Gastrocnemius medialis (tissue), 4 donors: Measurements from ENCODE around the gene DBT. TPM values are rescaled to one million over a fixed set of nuclear protein-coding genes. Genes with fewer than 3 reads are reported as not detected.

Source experiments
- ATAC-seq, 2 donors: fragments of 150-250 bp; one replicate each; pipeline ENCODE4 v1.9.1; 2016
- DNase-seq, 2 donors: peaks; one replicate each; pipeline ENCODE4 v3.0.0-alpha.2; 2019
- H3K27ac ChIP-seq, 4 donors: fragments of 200-600 bp; sonication (generic); 1 replicate in 1 of 4; 2 replicates in 3 of 4; pipeline ENCODE4 v1.5.1; 2016 to 2018; ENCODE audit warnings: mild to moderate bottlenecking in 2 of 4, moderate library complexity in 1 of 4
- H3K27me3 ChIP-seq, 3 donors: fragments of 200-600 bp; sonication (generic) in 2 of 3; 1 replicate in 1 of 3; 2 replicates in 2 of 3; pipeline versions ENCODE4 v1.5.1 to v1.6.0; 2016 to 2019; ENCODE audit warnings: mild to moderate bottlenecking in 1 of 3, moderate library complexity in 1 of 3
- H3K36me3 ChIP-seq, 2 donors: fragments of 200-600 bp; sonication (generic) in 1 of 2; one replicate each; pipeline ENCODE4 v1.5.1; 2017 to 2018
- H3K4me1 ChIP-seq, 2 donors: fragments of 200-600 bp; sonication (generic) in 1 of 2; one replicate each; pipeline ENCODE4 v1.5.1; 2016 to 2017; ENCODE audit warnings: mild to moderate bottlenecking in 2 of 2
- H3K4me3 ChIP-seq, 4 donors: fragments of 200-600 bp; sonication (generic) in 3 of 4; 1 replicate in 1 of 4; 2 replicates in 3 of 4; pipeline ENCODE4 v1.5.1; 2016 to 2019; ENCODE audit warnings: mild to moderate bottlenecking in 2 of 4
- H3K9me3 ChIP-seq, 3 donors: fragments of 200-600 bp; sonication (generic) in 2 of 3; 1 replicate in 1 of 3; 2 replicates in 2 of 3; pipeline ENCODE4 v1.5.1; 2016 to 2019
- POLR2A ChIP-seq, 2 donors: fragments of 450-650 bp; IDR thresholded peaks; one replicate each; pipeline ENCODE4 v1.6.1; 2017; ENCODE audit warnings: antibody characterized with exemption in 2 of 2, mild to moderate bottlenecking in 2 of 2, moderate library complexity in 2 of 2
- in situ Hi-C, 4 donors: fragments of 200-750 bp; cut with MboI; loops; one replicate each; pipeline versions ENCODE4 v1.15.0 to v1.8.0; 2017; ENCODE audit warnings: low sequenced_read_pairs in 4 of 4
- intact Hi-C: fragments of 100-400 bp; cut with DNase I; formaldehyde crosslinking; loops from one replicate; pipeline ENCODE4 v1.15.1; 2023; ENCODE audit warnings: low total_unique reads
- total RNA-seq, 4 donors: library from RNA; depleted of rRNA; stranded (reverse); fragments of >200 nt; gene quantifications; one replicate each; pipeline versions ENCODE4 v1.1.0 to v1.2.3, GENCODE V29; 2016
- TF ChIP-seq, protein P1 (sequence below), 5 experiments: fragments of 450-650 bp in 3 of 5; fragments of 200-600 bp in 2 of 5; sonication (generic) in 2 of 5; IDR thresholded peaks in 4 of 5; conservative IDR thresholded peaks in 1 of 5; 1 replicate in 4 of 5; 2 replicates in 1 of 5; pipeline ENCODE4 v1.5.1; 2016 to 2019; ENCODE audit warnings: antibody characterized with exemption in 5 of 5, mild to moderate bottlenecking in 3 of 5, moderate library complexity in 3 of 5

DBT gene
- total RNA-seq, 4 donors from 2014 or later, result 7.6 to 11.3 (median 9.6) TPM

DNA sequence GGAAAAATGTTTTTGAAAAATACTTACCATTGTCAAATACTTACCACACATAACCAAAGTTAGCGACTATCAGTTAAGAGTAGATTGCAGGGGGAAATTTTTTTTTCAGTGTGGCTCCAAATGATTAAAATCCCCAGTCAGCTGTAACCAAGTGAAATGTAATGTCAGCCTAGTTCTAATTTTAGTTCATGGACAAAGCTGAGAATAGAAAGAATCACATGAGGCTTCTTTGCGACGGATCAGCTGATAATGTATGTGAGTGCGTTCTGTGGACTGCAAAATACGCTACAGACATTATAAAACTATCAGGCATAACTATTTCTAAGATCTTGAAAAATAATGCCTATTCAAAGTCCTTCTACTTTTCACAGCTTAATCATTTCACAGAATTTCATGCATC is 71.5 kb downstream of the DBT start, which contains the start of gene LRRC39:
Gene LRRC39 (minus strand): TSS at position 166 of the 400 bp plus-strand sequence. CDS start 9,740 bp downstream, outside the sequence.
- peak within 1 kb of the TSS; percentile 76 to 89 (median 82) for H3K27ac ChIP-seq
- no peaks in the 10 kb centered on the region for H3K9me3 ChIP-seq
- DNase-seq, result no peak
- TF ChIP-seq POLR2A (IDR thresholded peaks at IDR 0.05), result peak in 1 of 2 donors; percentile 41
- TF ChIP-seq, protein P1, sequence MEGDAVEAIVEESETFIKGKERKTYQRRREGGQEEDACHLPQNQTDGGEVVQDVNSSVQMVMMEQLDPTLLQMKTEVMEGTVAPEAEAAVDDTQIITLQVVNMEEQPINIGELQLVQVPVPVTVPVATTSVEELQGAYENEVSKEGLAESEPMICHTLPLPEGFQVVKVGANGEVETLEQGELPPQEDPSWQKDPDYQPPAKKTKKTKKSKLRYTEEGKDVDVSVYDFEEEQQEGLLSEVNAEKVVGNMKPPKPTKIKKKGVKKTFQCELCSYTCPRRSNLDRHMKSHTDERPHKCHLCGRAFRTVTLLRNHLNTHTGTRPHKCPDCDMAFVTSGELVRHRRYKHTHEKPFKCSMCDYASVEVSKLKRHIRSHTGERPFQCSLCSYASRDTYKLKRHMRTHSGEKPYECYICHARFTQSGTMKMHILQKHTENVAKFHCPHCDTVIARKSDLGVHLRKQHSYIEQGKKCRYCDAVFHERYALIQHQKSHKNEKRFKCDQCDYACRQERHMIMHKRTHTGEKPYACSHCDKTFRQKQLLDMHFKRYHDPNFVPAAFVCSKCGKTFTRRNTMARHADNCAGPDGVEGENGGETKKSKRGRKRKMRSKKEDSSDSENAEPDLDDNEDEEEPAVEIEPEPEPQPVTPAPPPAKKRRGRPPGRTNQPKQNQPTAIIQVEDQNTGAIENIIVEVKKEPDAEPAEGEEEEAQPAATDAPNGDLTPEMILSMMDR (IDR thresholded peaks at IDR 0.05 in 4 of 5, conservative IDR thresholded peaks at IDR 0.05 in 1 of 5), result no peak
- intact Hi-C loops (loop anchor here (1.0 to 5.0 kb wide), 3 partner anchors 12 to 174 kb away; partner anchors contain the start of genes CDC14A and RTCA), in situ Hi-C loops (no loop called here)
- H3K27me3 ChIP-seq, result no peaks in the 10 kb centered on the region
- H3K4me1 ChIP-seq, result peaks cover 6 to 17% of the 10 kb centered on the region in 2 donors
- ATAC-seq, result peak; percentile 94 to 98
- peak within 1 kb of the TSS; percentile 46 to 55 (median 50) for H3K4me3 ChIP-seq
- H3K36me3 ChIP-seq, result no peaks in the 10 kb centered on the region

DNA sequence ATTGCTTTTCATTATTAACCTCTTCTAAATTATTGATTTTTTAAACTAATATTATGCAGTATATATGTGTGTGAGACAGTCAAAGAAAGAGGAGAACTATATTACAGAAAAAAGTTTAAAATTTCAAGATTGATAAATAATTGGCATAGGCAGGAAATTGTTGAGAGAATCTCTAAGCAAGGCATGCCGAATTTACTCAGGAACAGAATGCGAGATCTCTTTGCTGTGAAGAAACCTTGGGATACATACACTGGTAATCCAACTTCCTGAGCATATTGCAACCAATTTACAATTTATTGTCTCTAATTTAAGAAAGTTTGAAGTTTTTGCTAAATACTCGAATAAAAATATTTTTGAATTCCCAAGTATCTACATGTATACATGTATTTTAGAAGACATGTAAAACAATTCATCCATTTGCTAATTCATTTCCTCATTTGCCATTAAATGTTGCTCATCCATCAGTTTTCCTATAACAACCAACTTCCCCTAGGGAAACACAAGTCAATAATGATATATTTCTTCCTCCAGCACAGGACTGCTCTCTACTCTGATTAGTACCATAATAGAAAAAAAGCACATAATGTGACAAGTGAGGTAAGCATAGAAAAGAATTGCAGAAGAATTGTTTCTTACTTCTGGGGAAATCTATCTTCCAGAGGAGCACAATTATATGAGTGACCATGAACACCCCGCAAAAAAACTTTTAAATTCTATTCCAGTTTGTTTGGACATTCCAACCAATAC is 72.2 kb downstream of the DBT start:
- in situ Hi-C loops, result no loop called here
- DNase-seq (no peak), ATAC-seq (peak; percentile 40 to 46)
- intact Hi-C loops, result loop anchor here (1.0 to 5.0 kb wide), 3 partner anchors 11 to 175 kb away; partner anchors contain the start of genes CDC14A and RTCA
- H3K27ac ChIP-seq, result peak overlapping the region; percentile 76 to 89 (median 82)
- H3K9me3 ChIP-seq, result no peaks in the 10 kb centered on the region
- H3K36me3 ChIP-seq, result no peaks in the 10 kb centered on the region
- TF ChIP-seq POLR2A (IDR thresholded peaks at IDR 0.05), result no peak
- TF ChIP-seq, protein P1 (IDR thresholded peaks at IDR 0.05 in 4 of 5, conservative IDR thresholded peaks at IDR 0.05 in 1 of 5), result no peak
- peaks cover 6 to 17% of the 10 kb centered on the region in 2 donors for H3K4me1 ChIP-seq
- no peaks in the 10 kb centered on the region for H3K27me3 ChIP-seq
- peak overlapping the region; percentile 46 to 55 (median 50) for H3K4me3 ChIP-seq

DNA sequence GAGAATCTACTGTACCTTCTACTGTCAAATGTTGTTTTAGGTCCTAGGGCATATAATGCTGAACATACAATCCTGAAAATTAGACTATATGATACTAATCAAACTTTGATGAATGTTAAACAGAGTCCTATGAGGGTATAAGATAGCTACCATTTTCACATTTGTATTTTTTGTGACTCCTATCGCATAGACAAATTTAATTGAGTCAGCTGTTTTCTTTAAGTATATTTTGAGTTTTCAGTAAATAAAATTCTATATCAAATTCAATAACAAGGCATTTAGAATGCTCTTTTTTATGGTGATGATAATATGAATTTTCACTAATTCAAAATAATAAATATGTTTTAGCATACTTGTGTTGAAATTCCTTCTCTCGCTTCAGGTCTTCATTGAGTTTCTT is 81.6 kb downstream of the DBT start:
- H3K4me1 ChIP-seq, result peaks cover 3 to 18% of the 10 kb centered on the region in 2 donors
- TF ChIP-seq, protein P1 (IDR thresholded peaks at IDR 0.05 in 4 of 5, conservative IDR thresholded peaks at IDR 0.05 in 1 of 5), result no peak
- TF ChIP-seq POLR2A (IDR thresholded peaks at IDR 0.05), result no peak
- H3K27ac ChIP-seq, result peak overlapping the region in 1 of 4 donors; percentile 69
- DNase-seq, result no peak
- H3K27me3 ChIP-seq, result no peaks in the 10 kb centered on the region
- no peaks in the 10 kb centered on the region for H3K9me3 ChIP-seq
- intact Hi-C loops (no loop called here), in situ Hi-C loops (no loop called here)
- no peak for ATAC-seq
- H3K4me3 ChIP-seq, result no peak overlapping the region
- H3K36me3 ChIP-seq, result peaks cover 0 to 5% of the 10 kb centered on the region in 2 donors

DNA sequence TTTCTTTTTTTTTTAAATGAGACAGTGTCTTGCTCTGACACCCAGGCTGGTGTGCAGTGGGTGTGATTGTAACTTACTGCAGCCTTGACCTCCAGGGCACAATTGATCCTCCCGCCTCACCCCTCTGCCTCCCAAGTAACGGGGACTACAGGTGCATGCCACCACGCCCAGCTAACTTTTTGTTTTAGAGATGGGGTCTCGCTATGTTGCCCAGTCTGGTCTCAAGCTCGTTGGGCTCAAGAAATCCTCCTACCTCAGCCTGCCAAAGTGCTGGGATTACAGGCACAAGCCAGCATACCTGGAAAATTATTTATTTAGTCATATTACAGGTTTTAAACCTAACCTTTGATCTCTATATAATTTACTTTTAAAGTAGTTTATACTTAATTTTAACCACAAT is 84.9 kb downstream of the DBT start:
- no peak overlapping the region for H3K4me3 ChIP-seq
- H3K9me3 ChIP-seq, result no peaks in the 10 kb centered on the region
- ATAC-seq (no peak), DNase-seq (no peak)
- H3K27ac ChIP-seq, result peak overlapping the region; percentile 28 to 69 (median 49)
- TF ChIP-seq POLR2A (IDR thresholded peaks at IDR 0.05), result no peak
- TF ChIP-seq, protein P1 (IDR thresholded peaks at IDR 0.05 in 4 of 5, conservative IDR thresholded peaks at IDR 0.05 in 1 of 5), result no peak
- intact Hi-C loops (no loop called here), in situ Hi-C loops (no loop called here)
- peaks cover 11 to 17% of the 10 kb centered on the region in 2 donors for H3K4me1 ChIP-seq
- H3K27me3 ChIP-seq, result no peaks in the 10 kb centered on the region
- peaks cover 2 to 10% of the 10 kb centered on the region in 2 donors for H3K36me3 ChIP-seq
